CD8-positive, alpha-beta memory T cell (primary cell): ENCODE measurements around the gene PTMS. TPM values are rescaled to one million over a fixed set of nuclear protein-coding genes. Genes with fewer than 3 reads are reported as not detected.

ENCODE experiments used
- CTCF ChIA-PET: fragments of 350-600 bp; sonication (Branson Sonifier 250); formaldehyde crosslinking; loops from one replicate; lab custom pipeline; 2021; ENCODE audit warnings: antibody characterized with exemption; lab: Charles Lee
- POLR2A ChIA-PET: fragments of 350-600 bp; sonication (Branson Sonifier 250); formaldehyde crosslinking; loops from one replicate; lab custom pipeline; 2021; ENCODE audit warnings: antibody characterized with exemption; lab: Charles Lee
- DNase-seq, 5 donors: peaks; one replicate each; pipeline versions ENCODE4 v3.0.0 to v3.0.0-alpha.2; 2020 to 2022; ENCODE audit warnings: mixed read lengths in 1 of 5
- H3K27ac ChIP-seq: one replicate; pipeline ENCODE4 v1.7.0; 2013; ENCODE audit warnings: low read depth, mild to moderate bottlenecking, low read length, moderate library complexity
- H3K27me3 ChIP-seq: 2 replicates; pipeline ENCODE4 v1.7.0; 2013; ENCODE audit warnings: low read length, mild to moderate bottlenecking; ENCODE audit not compliant: insufficient read depth, poor library complexity, severe bottlenecking
- H3K36me3 ChIP-seq: 2 replicates; pipeline ENCODE4 v1.7.0; 2013; ENCODE audit warnings: mild to moderate bottlenecking, low read length, moderate library complexity; ENCODE audit not compliant: insufficient read depth
- H3K4me1 ChIP-seq: 2 replicates; pipeline ENCODE4 v1.7.0; 2013; ENCODE audit warnings: mild to moderate bottlenecking, low read length, moderate library complexity; ENCODE audit not compliant: insufficient read depth
- H3K4me3 ChIP-seq: 2 replicates; pipeline ENCODE4 v1.7.0; 2013; ENCODE audit warnings: mild to moderate bottlenecking, low read length
- H3K9me3 ChIP-seq: 2 replicates; pipeline ENCODE4 v1.7.0; 2013; ENCODE audit warnings: mild to moderate bottlenecking, low read length
- H3K27ac Mint-ChIP-seq, 8 donors: one replicate each; pipeline ENCODE4 v1.8.0; 2020 to 2021; ENCODE audit warnings: mixed read lengths in 8 of 8, mild to moderate bottlenecking in 6 of 8, inconsistent platforms in 3 of 8, moderate library complexity in 3 of 8
- H3K27me3 Mint-ChIP-seq, 2 donors: one replicate each; pipeline ENCODE4 v1.8.0; 2020 to 2021; ENCODE audit warnings: mixed read lengths in 2 of 2, mild to moderate bottlenecking in 1 of 2, moderate library complexity in 1 of 2
- H3K36me3 Mint-ChIP-seq, 3 donors: one replicate each; pipeline ENCODE4 v1.8.0; 2020 to 2021; ENCODE audit warnings: mixed read lengths in 3 of 3, inconsistent platforms in 1 of 3, mild to moderate bottlenecking in 1 of 3
- H3K4me1 Mint-ChIP-seq, 3 donors: one replicate each; pipeline ENCODE4 v1.8.0; 2020 to 2021; ENCODE audit warnings: mixed read lengths in 3 of 3, inconsistent platforms in 1 of 3, mild to moderate bottlenecking in 1 of 3
- H3K4me3 Mint-ChIP-seq, 7 donors: one replicate each; pipeline ENCODE4 v1.8.0; 2020 to 2021; ENCODE audit warnings: mixed read lengths in 7 of 7, mild to moderate bottlenecking in 6 of 7, moderate library complexity in 4 of 7, inconsistent platforms in 2 of 7
- H3K9me3 Mint-ChIP-seq, 5 donors: one replicate each; pipeline ENCODE4 v1.8.0; 2020 to 2022; ENCODE audit warnings: mixed read lengths in 5 of 5, mild to moderate bottlenecking in 3 of 5, moderate library complexity in 2 of 5, inconsistent platforms in 1 of 5
- polyA plus RNA-seq: library from polyadenylated mRNA; unstranded; fragments of 300-500 nt; fragmentation: Illumina TruSeq; gene quantifications from one replicate; pipeline ENCODE4 v1.2.3, GENCODE V29; 2021
- total RNA-seq, 2 experiments: library from RNA; stranded (reverse); gene quantifications; one replicate each; pipeline ENCODE4 v1.2.3, GENCODE V29; 2021

Gene PTMS
- total and polyA plus RNA-seq, 3 experiments from 2014 or later: 10.9 to 87.2 (median 75.3) TPM

DNA sequence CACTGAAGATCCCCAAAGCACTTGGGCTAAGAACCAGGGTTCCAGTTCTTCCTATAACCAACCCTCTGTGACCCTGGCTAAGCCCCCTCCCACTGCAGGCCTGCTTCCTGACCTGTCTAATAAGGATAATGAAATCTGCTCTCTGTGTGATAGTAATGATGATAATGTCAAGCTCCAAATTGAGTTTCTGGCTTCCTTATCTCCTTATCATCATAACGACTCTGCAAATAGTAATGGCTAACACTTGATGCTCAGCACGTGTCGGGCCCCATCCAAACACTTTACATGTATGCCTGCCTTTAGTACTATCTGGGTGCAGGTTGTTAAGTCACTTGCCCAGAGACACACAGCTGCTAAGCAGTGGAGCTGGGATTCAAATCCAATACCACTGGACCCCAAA lies 50.4 kb downstream of the PTMS start:
- Mint-ChIP-seq H3K36me3 (no peaks in the 10 kb centered on the region), H3K4me3 (no peak overlapping the region), H3K27me3 (peaks cover 5 to 18% of the 10 kb centered on the region in 2 donors), H3K4me1 (peaks cover 0 to 7% (median 7%) of the 10 kb centered on the region in 3 donors), H3K27ac (peak overlapping the region in 1 of 8 donors; percentile 58), H3K9me3 (no peaks in the 10 kb centered on the region)
- ChIA-PET POLR2A (no interaction called here), CTCF (interaction anchor here (1.0 kb wide), 1 partner anchor 10 kb away, joined by 6 read pairs; no protein-coding TSS in a partner anchor)
- no peak overlapping the region for H3K4me3 ChIP-seq
- no peaks in the 10 kb centered on the region for H3K9me3 ChIP-seq
- no peak for DNase-seq
- peaks cover 8% of the 10 kb centered on the region for H3K4me1 ChIP-seq
- no peaks in the 10 kb centered on the region for H3K27me3 ChIP-seq
- peaks cover 11% of the 10 kb centered on the region for H3K36me3 ChIP-seq
- H3K27ac ChIP-seq: no peak overlapping the region

GRCh38 chr12:6817098-6817497 lies 50.9 kb downstream of the PTMS start:
- ChIA-PET POLR2A (no interaction called here), CTCF (interaction anchor here (1.0 kb wide), 1 partner anchor 9 kb away, joined by 6 read pairs; no protein-coding TSS in a partner anchor)
- Mint-ChIP-seq H3K4me3 (no peak overlapping the region), H3K4me1 (peaks cover 0 to 10% (median 9%) of the 10 kb centered on the region in 3 donors), H3K27ac (no peak overlapping the region), H3K36me3 (no peaks in the 10 kb centered on the region), H3K27me3 (peaks cover 5 to 21% of the 10 kb centered on the region in 2 donors), H3K9me3 (no peaks in the 10 kb centered on the region)
- Histone ChIP-seq H3K4me3 (no peak overlapping the region), H3K27me3 (peaks cover 1% of the 10 kb centered on the region), H3K27ac (no peak overlapping the region), H3K36me3 (peaks cover 11% of the 10 kb centered on the region), H3K4me1 (peaks cover 8% of the 10 kb centered on the region), H3K9me3 (no peaks in the 10 kb centered on the region)
- no peak for DNase-seq

DNA sequence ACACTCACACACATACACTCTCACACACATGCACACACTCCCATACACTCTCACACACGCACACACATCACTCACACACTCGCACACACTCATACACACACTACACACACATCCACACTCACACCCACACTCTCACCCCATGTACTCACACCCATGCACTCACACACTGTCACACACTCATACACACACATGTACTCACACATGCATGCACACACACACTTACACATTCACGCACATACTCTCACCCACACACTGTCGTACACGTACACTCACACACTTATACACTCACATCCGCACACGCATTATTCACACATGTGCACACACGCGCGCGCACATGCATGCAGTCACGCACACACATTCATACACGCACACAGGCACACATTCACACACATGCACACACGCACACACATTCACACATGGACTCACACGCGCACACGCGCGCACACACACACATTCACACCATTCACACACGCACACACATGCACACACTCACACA lies 51.5 kb downstream of the PTMS start:
- CTCF ChIA-PET: interaction anchor here (1.0 kb wide), 1 partner anchor 9 kb away, joined by 6 read pairs; no protein-coding TSS in a partner anchor
- Mint-ChIP-seq H3K4me1 (peaks cover 0 to 11% (median 10%) of the 10 kb centered on the region in 3 donors), H3K27me3 (peaks cover 5 to 27% of the 10 kb centered on the region in 2 donors), H3K9me3 (no peaks in the 10 kb centered on the region), H3K4me3 (no peak overlapping the region), H3K36me3 (no peaks in the 10 kb centered on the region), H3K27ac (peak overlapping the region in 2 of 8 donors; percentile 5 to 12)
- H3K4me3 ChIP-seq: no peak overlapping the region
- H3K36me3 ChIP-seq: peaks cover 11% of the 10 kb centered on the region
- H3K4me1 ChIP-seq: peaks cover 8% of the 10 kb centered on the region
- DNase-seq: no peak
- H3K9me3 ChIP-seq: no peaks in the 10 kb centered on the region
- H3K27me3 ChIP-seq: peaks cover 7% of the 10 kb centered on the region
- POLR2A ChIA-PET: no interaction called here
- no peak overlapping the region for H3K27ac ChIP-seq

DNA sequence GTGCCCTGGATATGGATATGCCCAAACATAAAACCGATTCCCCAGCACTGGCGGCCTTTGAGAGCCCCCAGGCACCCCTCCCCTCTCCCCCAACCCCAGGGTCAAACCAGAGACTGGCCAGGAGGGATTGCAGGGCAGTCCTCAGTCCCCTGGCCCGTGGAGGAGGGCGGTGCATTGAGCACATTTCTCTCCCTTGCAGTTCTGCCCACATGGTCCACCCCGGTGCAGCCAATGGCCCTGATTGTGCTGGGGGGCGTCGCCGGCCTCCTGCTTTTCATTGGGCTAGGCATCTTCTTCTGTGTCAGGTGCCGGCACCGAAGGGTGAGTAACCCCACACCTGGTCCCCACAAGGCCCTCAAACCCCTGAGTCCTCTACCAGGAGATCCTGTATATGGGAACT lies 52.1 kb downstream of the PTMS start:
- Histone ChIP-seq H3K4me1 (peaks cover 8% of the 10 kb centered on the region), H3K9me3 (no peaks in the 10 kb centered on the region), H3K4me3 (no peak overlapping the region), H3K27ac (no peak overlapping the region), H3K36me3 (peaks cover 11% of the 10 kb centered on the region), H3K27me3 (peaks cover 12% of the 10 kb centered on the region)
- DNase-seq: no peak
- peaks cover 8 to 32% of the 10 kb centered on the region in 2 donors for H3K27me3 Mint-ChIP-seq
- no peak overlapping the region for H3K27ac Mint-ChIP-seq
- POLR2A ChIA-PET: no interaction called here
- H3K36me3 Mint-ChIP-seq: no peaks in the 10 kb centered on the region
- H3K9me3 Mint-ChIP-seq: no peaks in the 10 kb centered on the region
- no peak overlapping the region for H3K4me3 Mint-ChIP-seq
- CTCF ChIA-PET: no interaction called here
- H3K4me1 Mint-ChIP-seq: peaks cover 0 to 11% (median 10%) of the 10 kb centered on the region in 3 donors

DNA sequence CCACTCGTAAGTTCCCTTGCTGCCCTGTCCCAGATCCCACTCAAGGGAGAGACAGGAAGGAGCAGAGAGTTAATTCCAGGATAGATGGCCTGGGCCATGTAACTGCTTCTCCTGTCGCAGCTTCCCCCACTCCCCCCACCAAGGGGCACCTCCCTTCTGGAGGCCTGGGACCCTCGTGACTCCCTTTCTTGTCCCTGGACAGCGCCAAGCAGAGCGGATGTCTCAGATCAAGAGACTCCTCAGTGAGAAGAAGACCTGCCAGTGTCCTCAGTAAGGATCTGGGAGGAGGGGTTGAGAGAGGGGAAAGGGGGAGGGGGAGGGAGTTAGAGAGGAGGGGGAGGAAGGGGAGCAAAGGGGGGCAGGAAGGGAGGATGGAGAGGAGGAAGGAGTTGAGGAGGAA lies 52.5 kb downstream of the PTMS start:
- POLR2A ChIA-PET: no interaction called here
- no peak overlapping the region for H3K4me3 ChIP-seq
- CTCF ChIA-PET: no interaction called here
- H3K9me3 ChIP-seq: no peaks in the 10 kb centered on the region
- H3K36me3 ChIP-seq: peaks cover 11% of the 10 kb centered on the region
- peaks cover 10 to 35% of the 10 kb centered on the region in 2 donors for H3K27me3 Mint-ChIP-seq
- no peaks in the 10 kb centered on the region for H3K36me3 Mint-ChIP-seq
- H3K4me1 ChIP-seq: peaks cover 8% of the 10 kb centered on the region
- no peak overlapping the region for H3K27ac Mint-ChIP-seq
- peaks cover 0 to 11% (median 10%) of the 10 kb centered on the region in 3 donors for H3K4me1 Mint-ChIP-seq
- H3K27ac ChIP-seq: no peak overlapping the region
- H3K4me3 Mint-ChIP-seq: no peak overlapping the region
- peaks cover 12% of the 10 kb centered on the region for H3K27me3 ChIP-seq
- no peaks in the 10 kb centered on the region for H3K9me3 Mint-ChIP-seq
- no peak for DNase-seq

GRCh38 chr12:6819106-6820030 lies 53.2 kb downstream of the PTMS start:
- H3K36me3 ChIP-seq: peaks cover 11% of the 10 kb centered on the region
- H3K36me3 Mint-ChIP-seq: no peaks in the 10 kb centered on the region
- POLR2A ChIA-PET: no interaction called here

GRCh38 chr12:6820166-6820565 lies 54.0 kb downstream of the PTMS start:
- Mint-ChIP-seq H3K4me3 (no peak overlapping the region), H3K27me3 (peaks cover 14 to 43% of the 10 kb centered on the region in 2 donors), H3K36me3 (no peaks in the 10 kb centered on the region), H3K27ac (no peak overlapping the region), H3K9me3 (no peaks in the 10 kb centered on the region), H3K4me1 (peaks cover 0 to 11% (median 10%) of the 10 kb centered on the region in 3 donors)
- H3K9me3 ChIP-seq: no peaks in the 10 kb centered on the region
- H3K27me3 ChIP-seq: peaks cover 19% of the 10 kb centered on the region
- ChIA-PET CTCF (interaction anchor here (1.4 kb wide), 1 partner anchor 49 kb away, joined by 3 read pairs; no protein-coding TSS in a partner anchor), POLR2A (no interaction called here)
- no peak for DNase-seq
- H3K27ac ChIP-seq: no peak overlapping the region
- no peak overlapping the region for H3K4me3 ChIP-seq
- peaks cover 8% of the 10 kb centered on the region for H3K4me1 ChIP-seq
- H3K36me3 ChIP-seq: peaks cover 11% of the 10 kb centered on the region

More at GRCh38 chr12:6819106-6820030, 53.2 kb downstream of the PTMS start:
- no peak for DNase-seq
- Histone ChIP-seq H3K27ac (no peak overlapping the region), H3K27me3 (peaks cover 12% of the 10 kb centered on the region), H3K4me3 (no peak overlapping the region), H3K9me3 (no peaks in the 10 kb centered on the region), H3K4me1 (peaks cover 8% of the 10 kb centered on the region)
- peaks cover 0 to 11% (median 10%) of the 10 kb centered on the region in 3 donors for H3K4me1 Mint-ChIP-seq
- H3K9me3 Mint-ChIP-seq: no peaks in the 10 kb centered on the region
- no peak overlapping the region for H3K27ac Mint-ChIP-seq
- CTCF ChIA-PET: no interaction called here
- H3K4me3 Mint-ChIP-seq: no peak overlapping the region
- H3K27me3 Mint-ChIP-seq: peaks cover 7 to 36% of the 10 kb centered on the region in 2 donors
